Measurements from ENCODE around the gene PLXNB2.

The PLXNB2 gene

DNA sequence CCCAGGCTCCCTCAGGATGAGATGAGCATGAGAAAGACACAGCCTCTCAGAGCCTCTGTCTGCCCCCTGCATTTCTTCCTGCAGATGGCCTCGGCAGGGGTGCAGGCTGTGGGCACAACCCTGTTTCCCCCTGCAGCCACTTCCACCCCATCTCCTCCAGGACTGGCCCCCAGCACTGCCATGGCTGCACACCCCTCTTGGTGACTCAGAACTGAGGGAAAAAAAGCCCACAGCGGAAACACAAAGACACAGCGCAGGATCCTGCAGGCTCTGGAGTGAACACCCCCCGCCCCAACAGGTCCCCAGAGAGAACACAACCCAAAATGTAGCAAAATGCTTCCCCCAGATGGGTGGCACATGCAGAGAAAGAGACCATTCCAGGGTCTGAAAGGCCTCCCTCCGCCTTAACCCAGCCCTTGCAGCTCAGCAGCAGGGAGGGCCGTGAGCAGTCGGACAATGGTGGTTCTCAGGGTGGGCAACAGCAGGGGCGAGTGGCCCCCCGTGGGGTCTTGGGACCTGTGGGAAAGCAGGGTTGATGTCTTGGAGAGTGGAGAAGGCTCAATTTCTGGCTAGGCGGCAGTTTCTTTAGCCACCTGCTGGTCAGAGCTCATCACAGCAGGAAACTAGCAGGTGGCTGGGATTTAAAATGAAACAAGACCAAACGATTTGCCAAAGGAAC is 70.6 kb downstream of the PLXNB2 start:
- Histone ChIP-seq H3K4me3 (ENCODE audit: low read length) (no peak overlapping the region), H4K20me1 (ENCODE audit: control insufficient read depth, insufficient read depth, low read depth, low read length) (peaks cover 10% of the 10 kb centered on the region; the same call in 1 of the 2 replicates), H3K9me2 (replicated peaks; ENCODE audit: control insufficient read depth, low read length) (no peaks in the 10 kb centered on the region), H3K79me2 (ENCODE audit: control insufficient read depth, low read length) (peaks cover 85% of the 10 kb centered on the region), H3K4me1 (ENCODE audit: control insufficient read depth, low read length) (peaks cover 8% of the 10 kb centered on the region), H3K27ac (ENCODE audit: low read depth, low read length) (no peak overlapping the region), H3F3A (ENCODE audit: control insufficient read depth, insufficient read depth) (0 out of 2 replicates have a peak, but pooled peaks cover 5% of the 10 kb centered on the region), H3K4me2 (ENCODE audit: low read length) (no peak overlapping the region), H3K9me3 (ENCODE audit: control insufficient read depth, insufficient read depth, low read length) (peaks cover 6% of the 10 kb centered on the region; the same call in 1 of the 2 replicates), H3K27me3 (ENCODE audit: control insufficient read depth, low read length) (no peaks in the 10 kb centered on the region), H3K36me3 (ENCODE audit: control insufficient read depth, low read length) (peaks cover 49% of the 10 kb centered on the region)
- TF ChIP-seq, protein P1, sequence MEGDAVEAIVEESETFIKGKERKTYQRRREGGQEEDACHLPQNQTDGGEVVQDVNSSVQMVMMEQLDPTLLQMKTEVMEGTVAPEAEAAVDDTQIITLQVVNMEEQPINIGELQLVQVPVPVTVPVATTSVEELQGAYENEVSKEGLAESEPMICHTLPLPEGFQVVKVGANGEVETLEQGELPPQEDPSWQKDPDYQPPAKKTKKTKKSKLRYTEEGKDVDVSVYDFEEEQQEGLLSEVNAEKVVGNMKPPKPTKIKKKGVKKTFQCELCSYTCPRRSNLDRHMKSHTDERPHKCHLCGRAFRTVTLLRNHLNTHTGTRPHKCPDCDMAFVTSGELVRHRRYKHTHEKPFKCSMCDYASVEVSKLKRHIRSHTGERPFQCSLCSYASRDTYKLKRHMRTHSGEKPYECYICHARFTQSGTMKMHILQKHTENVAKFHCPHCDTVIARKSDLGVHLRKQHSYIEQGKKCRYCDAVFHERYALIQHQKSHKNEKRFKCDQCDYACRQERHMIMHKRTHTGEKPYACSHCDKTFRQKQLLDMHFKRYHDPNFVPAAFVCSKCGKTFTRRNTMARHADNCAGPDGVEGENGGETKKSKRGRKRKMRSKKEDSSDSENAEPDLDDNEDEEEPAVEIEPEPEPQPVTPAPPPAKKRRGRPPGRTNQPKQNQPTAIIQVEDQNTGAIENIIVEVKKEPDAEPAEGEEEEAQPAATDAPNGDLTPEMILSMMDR (IDR thresholded peaks at IDR 0.05; ENCODE audit: low read depth, low read length, poor library complexity, severe bottlenecking), result peak; percentile 60
- no peak for TF ChIP-seq EZH2phosphoT487 (IDR thresholded peaks at IDR 0.05; ENCODE audit: borderline replicate concordance, low read length)

DNA sequence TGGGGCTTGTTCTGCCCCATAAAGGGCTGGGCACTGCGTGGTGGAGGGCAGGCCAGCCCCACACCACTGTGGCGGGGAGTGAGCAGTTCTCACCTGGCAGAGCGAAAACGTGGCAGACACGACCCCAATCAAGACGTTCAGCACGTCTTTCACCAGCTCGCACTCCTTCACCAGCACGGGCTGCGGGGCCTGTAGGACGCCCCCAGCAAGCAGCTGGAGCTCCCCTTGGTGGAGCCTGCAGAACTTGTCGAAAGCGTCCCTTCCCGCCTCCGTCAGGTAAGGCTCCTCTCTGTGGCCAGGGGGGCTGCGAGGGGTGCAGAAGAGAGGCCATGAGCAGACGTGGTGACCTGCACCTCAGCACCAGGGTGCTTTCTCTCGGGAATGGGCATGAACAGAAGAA is 74.2 kb downstream of the PLXNB2 start:
- no peaks in the 10 kb centered on the region for H4K20me1 ChIP-seq (ENCODE audit: control insufficient read depth, insufficient read depth, low read depth, low read length)

DNA sequence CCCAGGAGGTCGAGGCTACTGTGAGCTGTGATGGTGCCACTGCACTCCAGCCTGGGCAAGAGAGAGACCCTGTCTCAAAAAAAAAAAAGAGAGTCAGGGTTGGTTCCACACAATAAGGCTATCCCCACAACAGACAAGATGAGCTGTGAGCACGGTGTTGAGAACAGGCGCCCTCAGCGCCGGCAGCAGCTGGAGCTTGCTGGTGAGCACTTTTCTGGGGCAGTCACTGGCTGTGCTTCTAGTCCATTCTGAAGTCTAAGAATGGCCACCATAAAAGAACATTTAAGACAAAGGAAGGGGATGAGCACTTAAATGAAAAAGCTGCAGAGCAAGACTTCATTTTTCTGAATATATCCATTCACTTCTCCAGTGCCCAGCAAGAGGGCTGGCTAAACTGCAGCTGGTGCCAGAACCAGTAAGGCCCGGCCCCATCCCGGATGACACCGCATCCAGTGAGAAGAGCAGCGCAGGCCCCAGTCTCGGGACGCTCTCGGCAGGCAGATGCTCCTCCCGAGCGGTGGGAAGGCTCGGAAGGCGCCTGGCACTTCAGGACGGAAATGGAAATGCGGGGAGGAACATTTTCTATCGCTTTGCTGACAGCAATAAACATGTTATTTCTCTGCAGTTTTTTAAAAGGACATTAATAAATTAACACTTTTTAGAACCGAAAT is 74.8 kb downstream of the PLXNB2 start:
- Histone ChIP-seq H3K4me2 (ENCODE audit: low read length) (no peak overlapping the region), H3K36me3 (ENCODE audit: control insufficient read depth, low read length) (peaks cover 41% of the 10 kb centered on the region), H3K27me3 (ENCODE audit: control insufficient read depth, low read length) (no peaks in the 10 kb centered on the region), H4K20me1 (ENCODE audit: control insufficient read depth, insufficient read depth, low read depth, low read length) (no peaks in the 10 kb centered on the region), H3K9me2 (replicated peaks; ENCODE audit: control insufficient read depth, low read length) (no peaks in the 10 kb centered on the region), H3K4me1 (ENCODE audit: control insufficient read depth, low read length) (no peaks in the 10 kb centered on the region), H3K27ac (ENCODE audit: low read depth, low read length) (no peak overlapping the region), H3K9me3 (ENCODE audit: control insufficient read depth, insufficient read depth, low read length) (peaks cover 6% of the 10 kb centered on the region; the same call in 1 of the 2 replicates), H3K79me2 (ENCODE audit: control insufficient read depth, low read length) (peaks cover 46% of the 10 kb centered on the region), H3K4me3 (ENCODE audit: low read length) (no peak overlapping the region), H3F3A (ENCODE audit: control insufficient read depth, insufficient read depth) (0 out of 2 replicates have a peak, but pooled peaks cover 5% of the 10 kb centered on the region)
- TF ChIP-seq, protein P1 (IDR thresholded peaks at IDR 0.05; ENCODE audit: low read depth, low read length, poor library complexity, severe bottlenecking), result no peak
- no peak for TF ChIP-seq EZH2phosphoT487 (IDR thresholded peaks at IDR 0.05; ENCODE audit: borderline replicate concordance, low read length)

More for the DNA sequence above, 74.2 kb downstream of the PLXNB2 start:
- no peaks in the 10 kb centered on the region for H3K9me2 ChIP-seq (replicated peaks; ENCODE audit: control insufficient read depth, low read length)
- no peaks in the 10 kb centered on the region for H3K4me1 ChIP-seq (ENCODE audit: control insufficient read depth, low read length)
- no peaks in the 10 kb centered on the region for H3K27me3 ChIP-seq (ENCODE audit: control insufficient read depth, low read length)
- H3K36me3 ChIP-seq (ENCODE audit: control insufficient read depth, low read length), result peaks cover 43% of the 10 kb centered on the region
- no peak overlapping the region for H3K4me2 ChIP-seq (ENCODE audit: low read length)
- H3K9me3 ChIP-seq (ENCODE audit: control insufficient read depth, insufficient read depth, low read length), result peaks cover 6% of the 10 kb centered on the region; the same call in 1 of the 2 replicates
- H3K4me3 ChIP-seq (ENCODE audit: low read length), result no peak overlapping the region
- TF ChIP-seq EZH2phosphoT487 (IDR thresholded peaks at IDR 0.05; ENCODE audit: borderline replicate concordance, low read length), result no peak
- TF ChIP-seq, protein P1 (IDR thresholded peaks at IDR 0.05; ENCODE audit: low read depth, low read length, poor library complexity, severe bottlenecking), result no peak
- H3K27ac ChIP-seq (ENCODE audit: low read depth, low read length), result no peak overlapping the region
- H3F3A ChIP-seq (ENCODE audit: control insufficient read depth, insufficient read depth), result 0 out of 2 replicates have a peak, but pooled peaks cover 5% of the 10 kb centered on the region
- peaks cover 51% of the 10 kb centered on the region for H3K79me2 ChIP-seq (ENCODE audit: control insufficient read depth, low read length)
